Vagina (tissue), 2 donors: ENCODE results near the gene BATF. TPM values are rescaled to one million over a fixed set of nuclear protein-coding genes. Genes with fewer than 3 reads are reported as not detected.

Experiments used
- DNase-seq, 2 donors: peaks; one replicate each; pipeline ENCODE4 v3.0.0-alpha.2; 2017; ENCODE audit errors: extremely low spot score in 2 of 2
- H3K27ac ChIP-seq: fragments of 200-600 bp; sonication (generic); one replicate; pipeline ENCODE4 v1.5.1; 2019
- H3K27me3 ChIP-seq: fragments of 200-600 bp; sonication (generic); one replicate; pipeline ENCODE4 v1.5.1; 2019
- H3K36me3 ChIP-seq, 2 donors: fragments of 200-600 bp; sonication (generic); one replicate each; pipeline ENCODE4 v1.5.1; 2017 to 2019
- H3K4me1 ChIP-seq: fragments of 200-600 bp; sonication (generic); one replicate; pipeline ENCODE4 v1.5.1; 2019
- H3K4me3 ChIP-seq, 2 donors: fragments of 200-600 bp; sonication (generic); 1 replicate in 1 of 2; 2 replicates in 1 of 2; pipeline ENCODE4 v1.5.1; 2016 to 2019
- H3K9me3 ChIP-seq: fragments of 200-600 bp; sonication (generic); one replicate; pipeline ENCODE4 v1.5.1; 2019
- POLR2A ChIP-seq, 2 donors: fragments of 450-650 bp; IDR thresholded peaks; one replicate each; pipeline ENCODE4 v1.6.1; 2017; ENCODE audit warnings: antibody characterized with exemption in 2 of 2, mild to moderate bottlenecking in 2 of 2, moderate library complexity in 2 of 2
- POLR2AphosphoS5 ChIP-seq, 2 donors: sonication (generic); formaldehyde crosslinking; IDR thresholded peaks; one replicate each; pipeline ENCODE4 v1.9.0; 2017; ENCODE audit warnings: antibody characterized with exemption in 2 of 2, mild to moderate bottlenecking in 2 of 2, low read depth in 1 of 2; ENCODE audit not compliant: insufficient read depth in 1 of 2
- intact Hi-C: fragments of 100-400 bp; cut with DNase I; formaldehyde crosslinking; loops from one replicate; pipeline ENCODE4 v1.15.1; 2023
- total RNA-seq: library from RNA; depleted of rRNA; stranded (reverse); fragments of >200 nt; gene quantifications from one replicate; pipeline ENCODE4 v1.2.3, GENCODE V29; 2016
- TF ChIP-seq, protein P1 (sequence below), 3 experiments: fragments of 450-650 bp in 2 of 3; fragments of 200-600 bp in 1 of 3; sonication (generic) in 1 of 3; IDR thresholded peaks; one replicate each; pipeline ENCODE4 v1.5.1; 2017 to 2019; ENCODE audit warnings: antibody characterized with exemption in 3 of 3, mild to moderate bottlenecking in 2 of 3, moderate library complexity in 2 of 3

BATF gene
- total RNA-seq, 1 donor from 2014 or later: 12.0 TPM

DNA sequence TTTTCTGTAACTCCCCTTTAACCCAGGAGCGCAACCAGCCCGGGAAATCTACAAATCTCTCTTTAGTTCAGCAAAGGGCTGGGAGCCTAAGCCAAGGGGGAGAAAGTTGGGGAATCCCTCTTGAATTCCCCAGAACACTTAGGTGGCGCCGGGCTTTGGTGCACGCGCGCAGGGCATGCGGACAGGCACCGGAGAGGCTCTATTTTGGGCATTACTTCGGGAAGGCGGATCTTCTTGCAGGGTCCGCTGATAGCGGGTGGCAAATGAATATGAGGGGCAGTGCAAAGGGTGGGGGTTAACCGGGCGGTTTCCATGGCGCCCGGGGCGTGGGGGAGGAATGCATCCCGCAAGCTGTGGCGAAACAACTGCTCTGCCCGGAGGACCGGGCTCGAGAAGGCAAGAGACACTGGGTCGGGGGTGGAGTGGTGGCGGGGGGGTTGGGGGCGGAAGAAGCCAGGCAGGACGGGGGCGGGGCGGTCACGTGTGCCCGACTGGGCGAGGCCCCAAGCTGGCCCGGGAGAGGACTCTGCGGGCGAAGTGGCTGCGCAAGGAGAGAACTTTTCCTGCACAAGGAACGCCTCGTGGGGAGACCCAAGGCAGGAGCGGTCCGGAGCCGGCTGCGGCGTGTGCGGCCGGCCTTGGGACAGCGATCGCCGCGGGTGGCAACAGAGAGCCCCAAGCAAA, 56.0 kb downstream of the BATF start, which contains the start of gene FLVCR2:
Gene FLVCR2, plus strand, starts transcription at position 519 of the 684 bp plus-strand sequence. CDS start 353 bp downstream, outside the sequence.
- Histone ChIP-seq H3K4me1 (peaks cover 28% of the 10 kb centered on the region), H3K36me3 (no peaks in the 10 kb centered on the region), H3K4me3 (peak within 1 kb of the TSS; percentile 60 to 64), H3K9me3 (no peaks in the 10 kb centered on the region), H3K27me3 (no peaks in the 10 kb centered on the region), H3K27ac (peak within 1 kb of the TSS; percentile 85)
- TF ChIP-seq, protein P1, sequence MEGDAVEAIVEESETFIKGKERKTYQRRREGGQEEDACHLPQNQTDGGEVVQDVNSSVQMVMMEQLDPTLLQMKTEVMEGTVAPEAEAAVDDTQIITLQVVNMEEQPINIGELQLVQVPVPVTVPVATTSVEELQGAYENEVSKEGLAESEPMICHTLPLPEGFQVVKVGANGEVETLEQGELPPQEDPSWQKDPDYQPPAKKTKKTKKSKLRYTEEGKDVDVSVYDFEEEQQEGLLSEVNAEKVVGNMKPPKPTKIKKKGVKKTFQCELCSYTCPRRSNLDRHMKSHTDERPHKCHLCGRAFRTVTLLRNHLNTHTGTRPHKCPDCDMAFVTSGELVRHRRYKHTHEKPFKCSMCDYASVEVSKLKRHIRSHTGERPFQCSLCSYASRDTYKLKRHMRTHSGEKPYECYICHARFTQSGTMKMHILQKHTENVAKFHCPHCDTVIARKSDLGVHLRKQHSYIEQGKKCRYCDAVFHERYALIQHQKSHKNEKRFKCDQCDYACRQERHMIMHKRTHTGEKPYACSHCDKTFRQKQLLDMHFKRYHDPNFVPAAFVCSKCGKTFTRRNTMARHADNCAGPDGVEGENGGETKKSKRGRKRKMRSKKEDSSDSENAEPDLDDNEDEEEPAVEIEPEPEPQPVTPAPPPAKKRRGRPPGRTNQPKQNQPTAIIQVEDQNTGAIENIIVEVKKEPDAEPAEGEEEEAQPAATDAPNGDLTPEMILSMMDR (IDR thresholded peaks at IDR 0.05): no peak
- TF ChIP-seq POLR2A (IDR thresholded peaks at IDR 0.05): peak in 1 of 2 donors; percentile 6
- TF ChIP-seq POLR2AphosphoS5 (IDR thresholded peaks at IDR 0.05; ENCODE audit: insufficient read depth in 1 of 2, low read depth in 1 of 2): peak in 1 of 2 donors; percentile 80
- intact Hi-C loops: loop anchor here (5.0 kb wide), 1 partner anchor 74 kb away; no protein-coding TSS in a partner anchor
- DNase-seq: peak in 1 of 2 donors; percentile 91

DNA sequence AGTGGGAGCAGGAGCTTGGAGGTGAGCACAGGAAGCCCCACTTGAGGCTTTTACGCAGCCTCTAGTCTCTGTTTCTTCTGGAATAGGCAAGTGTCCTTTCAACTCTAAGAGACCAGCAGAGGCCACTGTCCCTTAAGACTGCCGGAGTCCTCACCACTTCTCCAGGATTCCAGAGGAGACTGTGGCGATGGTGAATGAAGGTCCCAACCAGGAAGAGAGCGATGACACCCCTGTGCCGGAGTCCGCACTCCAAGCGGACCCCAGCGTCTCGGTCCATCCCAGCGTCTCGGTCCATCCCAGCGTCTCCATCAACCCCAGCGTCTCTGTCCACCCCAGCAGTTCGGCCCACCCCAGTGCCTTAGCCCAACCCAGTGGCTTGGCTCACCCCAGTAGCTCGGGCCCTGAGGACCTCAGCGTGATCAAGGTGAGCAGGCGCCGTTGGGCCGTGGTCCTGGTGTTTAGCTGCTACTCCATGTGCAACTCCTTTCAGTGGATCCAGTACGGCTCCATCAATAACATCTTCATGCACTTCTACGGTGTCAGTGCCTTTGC, 56.6 kb downstream of the BATF start:
- no peak for DNase-seq
- H3K9me3 ChIP-seq: no peaks in the 10 kb centered on the region
- no peaks in the 10 kb centered on the region for H3K36me3 ChIP-seq
- H3K27me3 ChIP-seq: no peaks in the 10 kb centered on the region
- intact Hi-C loops: loop anchor here (5.0 kb wide), 1 partner anchor 73 kb away; no protein-coding TSS in a partner anchor
- peaks cover 28% of the 10 kb centered on the region for H3K4me1 ChIP-seq
- peak overlapping the region; percentile 60 to 64 for H3K4me3 ChIP-seq
- H3K27ac ChIP-seq: peak overlapping the region; percentile 85
- TF ChIP-seq POLR2A (IDR thresholded peaks at IDR 0.05): no peak
- peak in 1 of 2 donors; percentile 16 for TF ChIP-seq POLR2AphosphoS5 (IDR thresholded peaks at IDR 0.05; ENCODE audit: insufficient read depth in 1 of 2, low read depth in 1 of 2)

GRCh38 chr14:75579338-75579864, 57.1 kb downstream of the BATF start:
- H3K4me1 ChIP-seq: peaks cover 28% of the 10 kb centered on the region
- H3K4me3 ChIP-seq: peak overlapping the region; percentile 60 to 64
- no peak for DNase-seq
- intact Hi-C loops: loop anchor here (5.0 kb wide), 1 partner anchor 73 kb away; no protein-coding TSS in a partner anchor
- no peaks in the 10 kb centered on the region for H3K36me3 ChIP-seq
- peak overlapping the region; percentile 85 for H3K27ac ChIP-seq
- no peaks in the 10 kb centered on the region for H3K27me3 ChIP-seq
- no peak for TF ChIP-seq POLR2AphosphoS5 (IDR thresholded peaks at IDR 0.05; ENCODE audit: insufficient read depth in 1 of 2, low read depth in 1 of 2)
- no peak for TF ChIP-seq POLR2A (IDR thresholded peaks at IDR 0.05)
- no peaks in the 10 kb centered on the region for H3K9me3 ChIP-seq

DNA sequence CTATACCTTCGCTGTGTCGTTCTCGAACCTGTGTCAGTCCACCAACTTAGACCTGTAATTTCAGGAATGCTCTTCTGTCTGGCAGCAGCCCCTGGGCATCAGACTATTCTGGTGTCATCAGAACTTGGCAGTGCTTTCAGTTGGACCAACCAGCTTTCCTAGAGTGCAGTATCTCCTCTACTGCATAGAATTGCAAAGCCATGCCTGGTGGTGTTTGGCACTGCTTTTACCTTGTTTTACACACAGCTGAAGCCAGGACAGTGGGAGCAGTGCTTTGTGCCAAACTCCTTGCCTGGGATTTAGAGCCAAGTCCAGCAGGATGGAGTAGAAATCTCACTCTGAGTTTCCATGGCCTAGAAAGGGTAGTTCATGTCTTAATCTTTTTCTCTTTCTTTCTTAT, 57.6 kb downstream of the BATF start:
- DNase-seq: no peak
- H3K27me3 ChIP-seq: no peaks in the 10 kb centered on the region
- H3K9me3 ChIP-seq: no peaks in the 10 kb centered on the region
- H3K4me1 ChIP-seq: peaks cover 28% of the 10 kb centered on the region
- no peaks in the 10 kb centered on the region for H3K36me3 ChIP-seq
- H3K4me3 ChIP-seq: peak overlapping the region; percentile 6 to 60
- intact Hi-C loops: loop anchor here (5.0 kb wide), 1 partner anchor 72 kb away; no protein-coding TSS in a partner anchor
- TF ChIP-seq, protein P1 (IDR thresholded peaks at IDR 0.05): no peak
- no peak for TF ChIP-seq POLR2A (IDR thresholded peaks at IDR 0.05)
- TF ChIP-seq POLR2AphosphoS5 (IDR thresholded peaks at IDR 0.05; ENCODE audit: insufficient read depth in 1 of 2, low read depth in 1 of 2): no peak
- H3K27ac ChIP-seq: no peak overlapping the region

- intact Hi-C loops: no loop called here
- H3K4me3 ChIP-seq: no peak overlapping the region
- H3K27me3 ChIP-seq: no peaks in the 10 kb centered on the region
- H3K4me1 ChIP-seq: no peaks in the 10 kb centered on the region
- H3K27ac ChIP-seq: no peak overlapping the region
- no peaks in the 10 kb centered on the region for H3K36me3 ChIP-seq
- TF ChIP-seq, protein P1 (IDR thresholded peaks at IDR 0.05): no peak
- TF ChIP-seq POLR2AphosphoS5 (IDR thresholded peaks at IDR 0.05; ENCODE audit: insufficient read depth in 1 of 2, low read depth in 1 of 2): no peak
- no peak for TF ChIP-seq POLR2A (IDR thresholded peaks at IDR 0.05)
- H3K9me3 ChIP-seq: no peaks in the 10 kb centered on the region
- DNase-seq: no peak
These were observed 65.1 kb downstream of the BATF start for GRCh38 chr14:75587388-75587787.
